Measurements from ENCODE around the gene STX16. TPM values are rescaled to one million over a fixed set of nuclear protein-coding genes. Genes with fewer than 3 reads are reported as not detected.

STX16 gene
- total RNA-seq, 4 donors from 2014 or later = 9.2 to 34.3 (median 20.4) TPM

GRCh38 chr20:58706150-58706892 is 55.2 kb downstream of the STX16 start:
- Histone ChIP-seq H3K4me1 (no peaks in the 10 kb centered on the region), H3K27ac (no peak overlapping the region), H3K36me3 (peaks cover 0 to 30% of the 10 kb centered on the region in 2 donors), H3K9me3 (no peaks in the 10 kb centered on the region), H3K27me3 (no peaks in the 10 kb centered on the region), H3K4me3 (no peak overlapping the region)
- DNase-seq (no peak), ATAC-seq (no peak)
- intact Hi-C loops (cut with DNase I; ENCODE audit: low total_unique reads) = no loop called here
- TF ChIP-seq POLR2A (IDR thresholded peaks at IDR 0.05) = no peak
- TF ChIP-seq, protein P1, sequence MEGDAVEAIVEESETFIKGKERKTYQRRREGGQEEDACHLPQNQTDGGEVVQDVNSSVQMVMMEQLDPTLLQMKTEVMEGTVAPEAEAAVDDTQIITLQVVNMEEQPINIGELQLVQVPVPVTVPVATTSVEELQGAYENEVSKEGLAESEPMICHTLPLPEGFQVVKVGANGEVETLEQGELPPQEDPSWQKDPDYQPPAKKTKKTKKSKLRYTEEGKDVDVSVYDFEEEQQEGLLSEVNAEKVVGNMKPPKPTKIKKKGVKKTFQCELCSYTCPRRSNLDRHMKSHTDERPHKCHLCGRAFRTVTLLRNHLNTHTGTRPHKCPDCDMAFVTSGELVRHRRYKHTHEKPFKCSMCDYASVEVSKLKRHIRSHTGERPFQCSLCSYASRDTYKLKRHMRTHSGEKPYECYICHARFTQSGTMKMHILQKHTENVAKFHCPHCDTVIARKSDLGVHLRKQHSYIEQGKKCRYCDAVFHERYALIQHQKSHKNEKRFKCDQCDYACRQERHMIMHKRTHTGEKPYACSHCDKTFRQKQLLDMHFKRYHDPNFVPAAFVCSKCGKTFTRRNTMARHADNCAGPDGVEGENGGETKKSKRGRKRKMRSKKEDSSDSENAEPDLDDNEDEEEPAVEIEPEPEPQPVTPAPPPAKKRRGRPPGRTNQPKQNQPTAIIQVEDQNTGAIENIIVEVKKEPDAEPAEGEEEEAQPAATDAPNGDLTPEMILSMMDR (IDR thresholded peaks at IDR 0.05 in 4 of 5, conservative IDR thresholded peaks at IDR 0.05 in 1 of 5) = no peak
- in situ Hi-C loops (cut with MboI; ENCODE audit: low sequenced_read_pairs in 4 of 4) = no loop called here

DNA sequence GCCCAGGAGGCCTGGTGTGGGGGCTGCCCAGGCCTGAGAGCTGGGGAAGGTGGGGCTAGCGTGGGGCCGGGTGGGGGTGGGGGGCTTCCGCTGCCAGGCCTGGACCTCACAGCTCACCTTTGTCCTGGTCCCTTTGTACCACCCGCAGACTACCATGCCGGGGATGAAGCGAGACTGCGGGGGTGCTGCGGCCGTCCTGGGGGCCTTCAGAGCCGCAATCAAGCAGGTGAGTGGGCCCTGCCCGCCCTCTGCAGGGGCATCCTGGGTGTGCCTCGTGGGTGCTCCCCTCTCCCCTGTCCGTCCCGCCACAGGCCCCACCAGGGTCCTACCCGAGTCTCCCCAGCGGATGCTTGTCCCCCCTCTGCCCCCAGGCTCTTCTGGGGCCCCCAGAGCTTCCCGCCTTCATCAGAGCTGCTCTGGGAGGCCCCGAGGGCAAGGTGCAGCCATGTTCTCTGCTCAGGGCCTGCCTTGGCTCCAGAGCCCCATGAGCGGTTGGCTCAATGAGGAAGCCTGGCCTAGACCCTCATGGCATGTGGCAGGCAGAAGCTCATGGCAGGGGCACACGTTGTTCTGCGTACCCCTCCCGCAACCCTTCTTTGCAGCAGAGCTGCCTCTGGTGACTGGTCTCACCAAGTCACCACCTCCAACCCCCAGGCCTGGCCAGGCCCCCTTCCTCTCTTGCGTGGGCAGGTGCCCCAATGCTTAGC is 56.0 kb downstream of the STX16 start:
- DNase-seq (no peak), ATAC-seq (no peak)
- Histone ChIP-seq H3K27me3 (no peaks in the 10 kb centered on the region), H3K4me3 (no peak overlapping the region), H3K9me3 (no peaks in the 10 kb centered on the region), H3K4me1 (no peaks in the 10 kb centered on the region), H3K36me3 (peaks cover 0 to 24% of the 10 kb centered on the region in 2 donors), H3K27ac (no peak overlapping the region)
- in situ Hi-C loops (cut with MboI; ENCODE audit: low sequenced_read_pairs in 4 of 4) = no loop called here
- TF ChIP-seq, protein P1 (IDR thresholded peaks at IDR 0.05 in 4 of 5, conservative IDR thresholded peaks at IDR 0.05 in 1 of 5) = no peak
- TF ChIP-seq POLR2A (IDR thresholded peaks at IDR 0.05) = no peak
- intact Hi-C loops (cut with DNase I; ENCODE audit: low total_unique reads) = no loop called here

DNA sequence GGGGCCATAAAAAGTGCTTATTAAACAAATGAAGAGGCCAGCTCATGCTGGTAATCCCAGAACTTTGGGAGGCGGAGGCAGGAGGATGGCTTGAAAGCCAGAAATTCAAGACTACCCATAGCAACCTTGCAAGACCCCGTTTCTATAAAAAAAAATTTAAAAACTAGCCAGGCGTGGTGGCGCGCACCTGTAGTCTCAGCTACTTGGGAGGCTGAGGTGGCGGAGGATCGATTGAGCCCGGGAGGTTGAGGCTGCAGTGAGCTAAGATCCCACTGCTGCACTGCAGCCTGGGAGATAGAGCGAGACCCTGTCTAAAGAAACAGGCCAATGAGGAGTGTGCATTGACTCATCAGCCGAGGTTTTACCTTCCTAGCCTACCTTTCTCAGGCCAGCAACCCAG is 56.7 kb downstream of the STX16 start:
- in situ Hi-C loops (cut with MboI; ENCODE audit: low sequenced_read_pairs in 4 of 4) = no loop called here
- H3K9me3 ChIP-seq = no peaks in the 10 kb centered on the region
- H3K27me3 ChIP-seq = no peaks in the 10 kb centered on the region
- DNase-seq (no peak), ATAC-seq (no peak)
- intact Hi-C loops (cut with DNase I; ENCODE audit: low total_unique reads) = no loop called here
- peaks cover 0 to 17% of the 10 kb centered on the region in 2 donors for H3K36me3 ChIP-seq
- no peaks in the 10 kb centered on the region for H3K4me1 ChIP-seq
- TF ChIP-seq, protein P1 (IDR thresholded peaks at IDR 0.05 in 4 of 5, conservative IDR thresholded peaks at IDR 0.05 in 1 of 5) = no peak
- TF ChIP-seq POLR2A (IDR thresholded peaks at IDR 0.05) = no peak
- no peak overlapping the region for H3K4me3 ChIP-seq
- H3K27ac ChIP-seq = no peak overlapping the region

- intact Hi-C loops (cut with DNase I; ENCODE audit: low total_unique reads) = no loop called here
- H3K4me3 ChIP-seq = no peak overlapping the region
- no peak overlapping the region for H3K27ac ChIP-seq
- TF ChIP-seq, protein P1 (IDR thresholded peaks at IDR 0.05 in 4 of 5, conservative IDR thresholded peaks at IDR 0.05 in 1 of 5) = no peak
- TF ChIP-seq POLR2A (IDR thresholded peaks at IDR 0.05) = no peak
- no peaks in the 10 kb centered on the region for H3K27me3 ChIP-seq
- H3K9me3 ChIP-seq = no peaks in the 10 kb centered on the region
- DNase-seq (no peak), ATAC-seq (no peak)
- H3K4me1 ChIP-seq = no peaks in the 10 kb centered on the region
- peaks cover 0 to 11% of the 10 kb centered on the region in 2 donors for H3K36me3 ChIP-seq
- in situ Hi-C loops (cut with MboI; ENCODE audit: low sequenced_read_pairs in 4 of 4) = no loop called here
Measured at GRCh38 chr20:58708246-58708931, 57.3 kb downstream of the STX16 start.
